ENCODE measurements around the gene FBXO39.

The FBXO39 gene

DNA sequence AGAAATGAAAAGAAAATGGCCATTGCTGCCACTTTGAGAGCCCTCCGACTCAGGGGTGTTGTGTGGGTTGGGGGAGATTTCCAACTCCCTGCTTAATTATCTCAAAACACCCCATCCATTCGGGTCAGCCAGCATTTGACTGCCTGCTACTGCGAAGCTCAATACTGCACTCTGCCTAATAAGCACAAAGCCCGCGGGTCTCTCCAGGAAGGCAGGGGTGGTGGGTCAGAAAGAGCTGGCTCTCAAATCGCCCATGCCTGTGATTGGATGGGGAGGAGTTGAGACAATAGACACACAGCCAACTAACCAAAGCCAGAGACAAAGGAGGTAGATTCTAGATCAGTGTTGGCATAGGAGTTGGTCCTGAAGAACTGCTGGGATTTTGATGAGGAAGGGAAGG is 22.5 kb upstream of the FBXO39 start:
- no peak overlapping the region for H3K4me3 ChIP-seq (replicated peaks; ENCODE audit: low read depth, low read length)
- TF ChIP-seq CTCF (IDR thresholded peaks at IDR 0.05; ENCODE audit: low read length, missing control alignments), result no peak
- DNase-seq (ENCODE audit: low read depth), result peak; percentile 17

DNA sequence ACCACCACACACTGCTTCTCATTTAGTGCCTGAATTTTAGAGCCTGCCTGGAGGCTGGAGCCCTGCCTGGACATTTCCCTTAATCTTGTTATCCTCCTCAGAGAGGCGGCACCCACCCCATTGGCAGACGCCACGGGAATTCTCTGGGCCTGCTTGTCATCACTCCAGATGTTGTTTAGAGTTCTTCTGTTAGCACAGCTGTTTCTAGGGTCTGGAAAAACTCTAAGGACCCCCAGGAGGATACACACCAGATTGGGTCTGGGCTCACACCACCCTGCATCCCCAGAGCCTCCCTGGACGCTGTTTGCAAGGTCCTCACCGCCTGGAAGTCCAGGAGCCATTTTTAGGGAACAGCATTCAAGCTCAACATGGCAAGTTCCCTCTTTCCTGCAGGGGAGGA is 20.7 kb upstream of the FBXO39 start:
- no peak for TF ChIP-seq CTCF (IDR thresholded peaks at IDR 0.05; ENCODE audit: low read length, missing control alignments)
- peak; percentile 74 for DNase-seq (ENCODE audit: low read depth)
- H3K4me3 ChIP-seq (replicated peaks; ENCODE audit: low read depth, low read length), result peak overlapping the region; percentile 70

DNA sequence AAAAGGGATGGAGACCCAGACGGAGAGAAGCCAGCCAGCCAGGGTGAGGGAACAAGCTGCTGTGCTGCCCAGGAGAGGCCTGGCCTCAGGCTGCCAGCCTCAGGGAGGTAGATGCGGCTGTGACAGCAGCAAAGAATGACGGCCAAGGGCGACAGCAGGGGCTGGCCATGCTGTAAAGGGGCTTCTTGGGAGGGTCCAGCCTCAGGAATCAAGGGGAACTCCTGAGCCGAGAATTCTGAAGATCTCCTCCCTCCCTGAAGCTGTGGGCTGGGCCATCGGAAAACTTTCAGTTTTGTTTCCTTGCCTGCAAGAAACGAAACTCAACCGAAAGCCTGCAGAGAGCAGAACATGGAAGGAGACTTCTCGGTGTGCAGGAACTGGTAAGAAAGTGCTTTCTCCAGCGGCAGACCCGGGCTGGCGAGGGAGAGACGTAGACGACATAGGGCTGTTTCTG is 20.3 kb upstream of the FBXO39 start, which contains the start of gene XAF1:
Gene XAF1, plus strand, starts transcription at position 316 of the 454 bp plus-strand sequence. Its CDS starts 33 bp downstream, at position 349.
- H3K4me3 ChIP-seq (replicated peaks; ENCODE audit: low read depth, low read length), result peak within 1 kb of the TSS; percentile 70
- TF ChIP-seq CTCF (IDR thresholded peaks at IDR 0.05; ENCODE audit: low read length, missing control alignments), result no peak
- peak; percentile 70 for DNase-seq (ENCODE audit: low read depth)

- no peak for DNase-seq (ENCODE audit: low read depth)
- peak overlapping the region; percentile 70 for H3K4me3 ChIP-seq (replicated peaks; ENCODE audit: low read depth, low read length)
These were observed 19.5 kb upstream of the FBXO39 start for GRCh38 chr17:6756425-6757031.

DNA sequence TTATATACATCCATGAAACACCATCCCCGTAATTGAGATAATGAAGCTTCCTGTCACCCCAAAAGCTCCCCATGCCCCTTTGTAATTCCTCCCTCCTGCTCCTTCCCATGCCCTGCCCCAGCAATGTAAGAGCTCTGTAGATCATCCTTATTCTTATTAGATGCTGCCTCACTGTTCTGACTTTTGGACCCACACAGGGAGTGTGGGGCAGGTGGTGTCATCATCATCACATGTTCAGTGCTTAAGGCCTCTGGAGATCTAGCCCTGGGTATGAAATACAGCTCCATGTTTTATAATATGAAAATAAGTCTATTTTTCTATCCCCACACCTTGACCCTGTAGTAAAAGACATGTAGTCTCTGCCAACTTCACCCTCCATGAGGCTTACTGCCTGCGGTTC is 18.3 kb upstream of the FBXO39 start:
- no peak for DNase-seq (ENCODE audit: low read depth)
- no peak overlapping the region for H3K4me3 ChIP-seq (replicated peaks; ENCODE audit: low read depth, low read length)
- TF ChIP-seq CTCF (IDR thresholded peaks at IDR 0.05; ENCODE audit: low read length, missing control alignments), result no peak

More at GRCh38 chr17:6756425-6757031, 19.5 kb upstream of the FBXO39 start:
- TF ChIP-seq CTCF (IDR thresholded peaks at IDR 0.05; ENCODE audit: low read length, missing control alignments), result no peak

- no peak for TF ChIP-seq CTCF (IDR thresholded peaks at IDR 0.05; ENCODE audit: low read length, missing control alignments)
- DNase-seq (ENCODE audit: low read depth), result no peak
These were observed 14.2 kb upstream of the FBXO39 start for GRCh38 chr17:6761779-6762178.

DNA sequence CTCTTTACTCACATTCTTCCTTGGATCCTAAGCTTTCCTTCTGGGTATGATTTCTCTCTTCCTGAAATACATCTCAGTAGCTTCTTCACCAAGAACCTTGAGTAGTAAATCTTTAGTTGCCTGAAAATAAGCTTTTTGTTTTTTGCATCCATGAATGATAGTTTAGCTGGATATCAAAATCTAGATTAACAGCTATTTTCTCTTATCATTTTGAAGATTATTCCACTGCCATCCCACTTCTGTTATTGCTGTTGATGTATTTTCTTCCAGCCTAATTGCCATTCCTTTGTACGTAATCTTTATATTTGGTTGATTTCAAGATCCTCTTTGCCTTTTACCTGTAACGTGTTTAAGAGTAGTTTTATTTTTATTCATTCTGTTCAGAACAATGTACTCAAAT is 7.6 kb upstream of the FBXO39 start:
- no peak overlapping the region for H3K4me3 ChIP-seq (replicated peaks; ENCODE audit: low read depth, low read length)
- TF ChIP-seq CTCF (IDR thresholded peaks at IDR 0.05; ENCODE audit: low read length, missing control alignments), result no peak
- no peak for DNase-seq (ENCODE audit: low read depth)

More at GRCh38 chr17:6761779-6762178, 14.2 kb upstream of the FBXO39 start:
- no peak overlapping the region for H3K4me3 ChIP-seq (replicated peaks; ENCODE audit: low read depth, low read length)
